CD14-positive monocyte (primary cell): ENCODE data around the gene ARID3B. TPM values are rescaled to one million over a fixed set of nuclear protein-coding genes. Genes with fewer than 3 reads are reported as not detected.
A peak's percentile ranks its signal among the peaks of the same experiment; 100 is the strongest.

Experiments used
- DNase-seq, 3 donors: peaks; one replicate each; pipeline ENCODE4 v3.0.0-alpha.2; 2011 to 2022
- H2AFZ ChIP-seq: 2 replicates; pipeline ENCODE4 v1.6.0; 2012; ENCODE audit warnings: mild to moderate bottlenecking, low read depth, low read length, inconsistent platforms; ENCODE audit not compliant: insufficient read depth, poor library complexity, severe bottlenecking
- H3K27ac ChIP-seq, 2 donors: 1 replicate in 1 of 2; 2 replicates in 1 of 2; pipeline ENCODE4 v1.5.1; 2012 to 2013; ENCODE audit warnings: low read length in 2 of 2, control low read depth in 1 of 2, inconsistent platforms in 1 of 2, low read depth in 1 of 2, mild to moderate bottlenecking in 1 of 2
- H3K27me3 ChIP-seq, 2 donors: one replicate each; pipeline versions ENCODE4 v1.6.0 to v1.6.1; 2011 to 2013; ENCODE audit warnings: low read length in 2 of 2; ENCODE audit not compliant: control insufficient read depth in 2 of 2, insufficient read depth in 2 of 2
- H3K36me3 ChIP-seq, 2 donors: replicated peaks in 1 of 2; 1 replicate in 1 of 2; 2 replicates in 1 of 2; pipeline versions ENCODE4 v1.5.1 to v1.6.1; 2012 to 2013; ENCODE audit warnings: low read length in 2 of 2, control low read depth in 1 of 2, inconsistent platforms in 1 of 2, mild to moderate bottlenecking in 1 of 2; ENCODE audit not compliant: insufficient read depth in 2 of 2, control insufficient read depth in 1 of 2
- H3K4me1 ChIP-seq, 2 donors: 1 replicate in 1 of 2; 2 replicates in 1 of 2; pipeline versions ENCODE4 v1.5.1 to v1.6.1; 2012 to 2013; ENCODE audit warnings: low read length in 2 of 2, control low read depth in 1 of 2, inconsistent platforms in 1 of 2, mild to moderate bottlenecking in 1 of 2, moderate library complexity in 1 of 2; ENCODE audit not compliant: insufficient read depth in 2 of 2, control insufficient read depth in 1 of 2
- H3K4me2 ChIP-seq: replicated peaks from 2 replicates; pipeline ENCODE3; 2012; ENCODE audit warnings: low read length, moderate library complexity, mild to moderate bottlenecking; ENCODE audit not compliant: poor library complexity, severe bottlenecking; ENCODE audit errors: extremely low read depth
- H3K4me3 ChIP-seq, 3 experiments: fragments of 200-600 bp in 1 of 3; sonication (generic) in 1 of 3; replicated peaks in 1 of 3; 1 replicate in 2 of 3; 2 replicates in 1 of 3; pipeline ENCODE4 v1.5.1; 2011 to 2013; ENCODE audit warnings: low read length in 3 of 3, mild to moderate bottlenecking in 3 of 3, control low read depth in 2 of 3, low read depth in 2 of 3, inconsistent platforms in 1 of 3, moderate library complexity in 1 of 3
- H3K79me2 ChIP-seq: 2 replicates; pipeline ENCODE4 v1.6.0; 2012; ENCODE audit warnings: mild to moderate bottlenecking, control low read depth, inconsistent platforms, low read length, moderate library complexity; ENCODE audit not compliant: insufficient read depth
- H3K9ac ChIP-seq: 2 replicates; pipeline ENCODE4 v1.6.0; 2017; ENCODE audit warnings: low read length, mild to moderate bottlenecking; ENCODE audit not compliant: insufficient read depth, poor library complexity, severe bottlenecking
- H3K9me3 ChIP-seq, 2 donors: replicated peaks in 1 of 2; 1 replicate in 1 of 2; 2 replicates in 1 of 2; pipeline versions ENCODE4 v1.5.1 to v1.6.1; 2012 to 2013; ENCODE audit warnings: low read length in 2 of 2, control low read depth in 1 of 2; ENCODE audit not compliant: control insufficient read depth in 1 of 2, insufficient read depth in 1 of 2
- H4K20me1 ChIP-seq: 2 replicates; pipeline ENCODE4 v1.6.0; 2012; ENCODE audit warnings: mild to moderate bottlenecking, low read length, control low read depth, moderate library complexity; ENCODE audit not compliant: insufficient read depth
- H3K27ac Mint-ChIP-seq, 7 donors: one replicate each; pipeline ENCODE4 v1.8.0; 2020; ENCODE audit warnings: mild to moderate bottlenecking in 7 of 7, mixed read lengths in 7 of 7, moderate library complexity in 6 of 7, inconsistent platforms in 2 of 7
- H3K27me3 Mint-ChIP-seq, 3 donors: one replicate each; pipeline ENCODE4 v1.8.0; 2021 to 2022; ENCODE audit warnings: low read depth in 3 of 3, mild to moderate bottlenecking in 3 of 3, mixed read lengths in 3 of 3, moderate library complexity in 3 of 3, inconsistent platforms in 1 of 3
- H3K36me3 Mint-ChIP-seq, 2 donors: one replicate each; pipeline ENCODE4 v1.8.0; 2020; ENCODE audit warnings: mixed read lengths in 2 of 2, inconsistent platforms in 1 of 2, mild to moderate bottlenecking in 1 of 2
- H3K4me1 Mint-ChIP-seq: one replicate; pipeline ENCODE4 v1.8.0; 2020; ENCODE audit warnings: mild to moderate bottlenecking, mixed read lengths
- H3K4me3 Mint-ChIP-seq, 2 donors: one replicate each; pipeline ENCODE4 v1.8.0; 2020; ENCODE audit warnings: mild to moderate bottlenecking in 2 of 2, mixed read lengths in 2 of 2, moderate library complexity in 1 of 2
- H3K9me3 Mint-ChIP-seq, 7 donors: one replicate each; pipeline ENCODE4 v1.8.0; 2020 to 2022; ENCODE audit warnings: mixed read lengths in 7 of 7, mild to moderate bottlenecking in 6 of 7, moderate library complexity in 6 of 7, inconsistent platforms in 2 of 7
- CTCF ChIP-seq: fragments of 200-600 bp; IDR thresholded peaks from one replicate; pipeline ENCODE4 v1.8.0; 2022; ENCODE audit warnings: antibody characterized with exemption, mild to moderate bottlenecking
- WGBS: methylation state at CpG from one replicate; pipeline ENCODE4 v1.1.5; 2013; ENCODE audit warnings: missing lambda C conversion rate; ENCODE audit not compliant: insufficient coverage; 5-methylcytosine and 5-hydroxymethylcytosine counted together
- intact Hi-C, 2 donors: fragments of 100-400 bp; cut with micrococcal nuclease; formaldehyde crosslinking; loops; one replicate each; pipeline versions ENCODE4 v1.15.0 to v1.15.1; 2023
- polyA plus RNA-seq, 3 donors: library from polyadenylated mRNA; depleted of rRNA in 1 of 3; unstranded in 2 of 3; stranded (reverse) in 1 of 3; fragments of 300-500 nt in 2 of 3; fragments of >200 nt in 1 of 3; fragmentation: Illumina TruSeq in 2 of 3; gene quantifications; 1 replicate in 2 of 3; 2 replicates in 1 of 3; pipeline ENCODE4 v1.2.3, GENCODE V29; 2012 to 2021

ARID3B gene
- polyA plus RNA-seq, 3 donors, result 2.3 to 17.4 (median 4.4) TPM

- Histone ChIP-seq H4K20me1 (peaks cover 100% of the 10 kb centered on the region), H3K79me2 (peaks cover 68% of the 10 kb centered on the region), H3K9ac (no peak overlapping the region), H3K4me2 (no peak overlapping the region), H3K9me3 (no peaks in the 10 kb centered on the region), H3K4me3 (no peak overlapping the region), H3K36me3 (peaks cover 84 to 95% of the 10 kb centered on the region in 2 donors), H3K27ac (no peak overlapping the region), H2AFZ (no peak overlapping the region), H3K4me1 (peaks cover 5 to 10% of the 10 kb centered on the region in 2 donors), H3K27me3 (no peaks in the 10 kb centered on the region)
- no peak overlapping the region for H3K27ac Mint-ChIP-seq
- peaks cover 0 to 4% (median 2%) of the 10 kb centered on the region in 3 donors for H3K27me3 Mint-ChIP-seq
- peaks cover 0 to 1% (median 0%) of the 10 kb centered on the region in 7 donors for H3K9me3 Mint-ChIP-seq
- no peak for DNase-seq
- no peak for TF ChIP-seq CTCF
- 100% methylated on average over 9 of the region's 21 CpGs for WGBS
- peak overlapping the region in 1 of 2 donors; percentile 20 for H3K4me3 Mint-ChIP-seq
- peaks cover 21% of the 10 kb centered on the region for H3K4me1 Mint-ChIP-seq
- peaks cover 85 to 86% of the 10 kb centered on the region in 2 donors for H3K36me3 Mint-ChIP-seq
- intact Hi-C loops, result no loop called here
Observed at GRCh38 chr15:74621936-74622335, 80.9 kb downstream of the ARID3B start.

GRCh38 chr15:74622758-74623157 is 81.7 kb downstream of the ARID3B start:
- Mint-ChIP-seq H3K36me3 (peaks cover 88 to 93% of the 10 kb centered on the region in 2 donors), H3K4me3 (no peak overlapping the region), H3K27me3 (peaks cover 0 to 4% (median 2%) of the 10 kb centered on the region in 3 donors), H3K9me3 (peaks cover 0 to 1% (median 0%) of the 10 kb centered on the region in 7 donors), H3K27ac (peak overlapping the region in 1 of 7 donors; percentile 36), H3K4me1 (peaks cover 14% of the 10 kb centered on the region)
- Histone ChIP-seq H4K20me1 (peaks cover 100% of the 10 kb centered on the region), H3K27me3 (no peaks in the 10 kb centered on the region), H3K4me2 (no peak overlapping the region), H3K9ac (no peak overlapping the region), H3K27ac (no peak overlapping the region), H3K9me3 (no peaks in the 10 kb centered on the region), H2AFZ (no peak overlapping the region), H3K79me2 (peaks cover 60% of the 10 kb centered on the region), H3K36me3 (peaks cover 93 to 100% of the 10 kb centered on the region in 2 donors), H3K4me1 (peaks cover 0 to 2% of the 10 kb centered on the region in 2 donors), H3K4me3 (no peak overlapping the region)
- 100% methylated on average over 1 of the region's 3 CpGs for WGBS
- TF ChIP-seq CTCF, result no peak
- no peak for DNase-seq
- intact Hi-C loops, result no loop called here
